SU-DHL-6 (cell line): Measurements from ENCODE around the gene SOCS6.

Experiments
- CTCF ChIP-seq: fragments of 200-600 bp; sonication (generic); IDR thresholded peaks from one replicate; pipeline ENCODE4 v1.5.1; 2017; ENCODE audit warnings: antibody characterized with exemption, mild to moderate bottlenecking, low read length, moderate library complexity; ENCODE audit not compliant: insufficient read depth, poor library complexity, severe bottlenecking
- EZH2phosphoT487 ChIP-seq: fragments of 200-600 bp; sonication (generic), shearing (Covaris generic); conservative IDR thresholded peaks from 2 replicates; pipeline ENCODE4 v1.6.1; 2018; ENCODE audit warnings: mild to moderate bottlenecking, antibody characterized with exemption, low read length, moderate library complexity, mixed read lengths

DNA sequence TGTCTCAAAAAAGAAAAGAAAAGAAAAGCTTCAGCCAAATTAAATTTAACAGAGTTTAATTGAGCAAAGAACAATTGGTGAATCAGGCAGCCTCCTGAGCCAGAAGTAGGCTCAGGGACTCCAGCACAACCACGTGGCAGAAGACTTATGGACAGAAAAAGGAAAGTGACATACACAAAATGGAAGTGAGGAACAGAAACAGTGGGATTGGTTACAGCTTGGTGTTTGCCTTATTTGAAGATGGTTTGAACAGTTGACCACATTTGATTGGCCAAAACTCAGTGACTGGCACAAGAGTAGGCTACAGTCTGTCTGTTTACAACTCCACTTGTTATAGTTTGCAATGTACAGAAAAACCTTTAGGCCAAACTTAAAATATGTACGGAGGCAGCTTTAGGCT is 83.1 kb downstream of the SOCS6 start:
- no peak for TF ChIP-seq CTCF
- TF ChIP-seq EZH2phosphoT487: no peak
